OCI-M2 (cell line): ENCODE data around the gene VOPP1.
"Not testable (repeated sequence)": the region's sequence is repeated elsewhere in the genome, so short reads cannot be mapped to it uniquely, and the experiment has no call there.

Experiments
- DNase-seq: peaks from one replicate; lab custom pipeline; 2025; ENCODE audit not compliant: unreplicated experiment; lab: John Stamatoyannopoulos, UW

The VOPP1 gene

DNA sequence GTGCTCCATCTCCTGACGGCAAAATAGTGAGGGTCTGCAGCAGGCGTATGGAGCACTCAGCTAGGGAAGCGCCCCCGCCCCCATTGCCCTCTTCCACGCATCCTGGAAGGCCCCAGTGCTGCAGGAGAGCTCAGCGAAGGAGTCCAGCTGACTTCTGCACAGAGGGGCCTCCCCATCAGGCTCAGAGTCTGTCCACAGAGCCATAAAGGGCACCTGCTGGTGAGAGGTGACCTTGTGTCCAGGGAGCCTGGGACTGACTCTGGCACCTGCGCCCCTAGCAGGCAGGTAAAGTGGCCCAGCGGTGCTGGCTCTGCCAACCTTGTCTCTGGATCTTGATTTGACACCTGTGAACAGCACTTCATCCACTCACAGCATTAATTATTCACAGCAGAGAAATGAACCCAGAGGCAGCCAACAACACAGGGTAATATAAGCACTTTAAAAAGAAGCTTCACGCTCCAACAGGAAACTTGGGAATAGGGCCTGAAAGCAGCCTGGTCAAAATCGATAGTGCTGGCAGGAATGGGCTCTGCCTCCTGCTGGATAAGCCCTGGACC lies 59.6 kb downstream of the VOPP1 start:
- no peak for DNase-seq

DNA sequence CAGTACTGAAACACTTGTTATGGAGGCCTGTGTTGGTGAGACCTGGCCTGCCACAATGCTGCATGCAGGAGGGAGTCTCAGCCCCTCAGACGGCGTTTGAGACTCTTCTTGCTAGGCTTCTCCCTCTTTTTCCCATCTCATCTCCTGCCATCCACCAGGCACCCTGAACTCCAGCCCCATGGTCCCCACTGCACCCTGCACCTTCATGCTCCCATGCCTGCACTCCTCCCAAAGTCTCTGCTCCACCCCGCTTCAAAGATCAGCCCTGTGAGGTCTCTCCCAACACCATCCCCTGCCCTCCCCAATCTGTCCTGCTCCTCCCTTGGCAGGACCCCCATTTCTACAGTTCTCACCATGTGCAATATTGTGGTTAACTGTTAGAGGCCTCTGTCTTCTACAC lies 61.7 kb downstream of the VOPP1 start:
- DNase-seq, result no peak

DNA sequence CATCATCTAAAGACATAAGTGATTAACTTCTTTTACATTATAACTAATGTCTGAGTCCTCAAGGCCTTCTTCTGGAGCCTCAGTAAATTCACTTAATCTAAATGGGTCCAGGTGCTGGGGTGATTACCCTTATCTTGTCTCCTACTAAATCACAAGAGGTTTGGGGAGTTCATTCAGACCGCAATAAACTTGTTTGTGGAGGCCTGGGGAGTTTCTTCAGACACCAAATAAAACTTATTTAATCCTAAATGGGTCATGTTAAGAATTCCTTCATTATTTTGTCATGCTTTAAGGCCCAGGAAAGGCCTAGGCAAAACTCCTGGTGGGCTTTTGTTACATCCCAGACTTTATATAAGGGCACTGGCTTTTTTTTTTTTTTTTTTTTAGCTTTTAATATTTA lies 62.1 kb downstream of the VOPP1 start:
- not testable (repeated sequence) for DNase-seq

DNA sequence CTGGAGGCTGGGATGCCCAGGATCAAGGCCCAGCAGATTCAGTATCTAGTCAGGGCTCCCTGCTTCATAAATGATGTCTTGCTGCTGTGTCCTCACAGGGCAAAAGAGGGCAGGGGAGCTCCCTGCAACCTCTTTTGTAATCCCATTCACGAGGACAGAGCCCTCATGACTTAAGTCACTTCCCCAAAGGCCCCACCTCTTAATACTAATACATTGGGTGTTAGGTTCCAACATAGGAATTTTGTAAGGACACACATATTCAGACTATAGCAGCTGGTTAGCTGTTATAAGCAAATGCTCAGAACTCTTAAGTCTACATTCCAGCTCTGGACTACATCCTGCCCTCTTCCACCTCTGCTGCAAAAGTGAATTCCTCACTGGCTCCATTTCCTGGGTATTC lies 63.0 kb downstream of the VOPP1 start:
- no peak for DNase-seq

DNA sequence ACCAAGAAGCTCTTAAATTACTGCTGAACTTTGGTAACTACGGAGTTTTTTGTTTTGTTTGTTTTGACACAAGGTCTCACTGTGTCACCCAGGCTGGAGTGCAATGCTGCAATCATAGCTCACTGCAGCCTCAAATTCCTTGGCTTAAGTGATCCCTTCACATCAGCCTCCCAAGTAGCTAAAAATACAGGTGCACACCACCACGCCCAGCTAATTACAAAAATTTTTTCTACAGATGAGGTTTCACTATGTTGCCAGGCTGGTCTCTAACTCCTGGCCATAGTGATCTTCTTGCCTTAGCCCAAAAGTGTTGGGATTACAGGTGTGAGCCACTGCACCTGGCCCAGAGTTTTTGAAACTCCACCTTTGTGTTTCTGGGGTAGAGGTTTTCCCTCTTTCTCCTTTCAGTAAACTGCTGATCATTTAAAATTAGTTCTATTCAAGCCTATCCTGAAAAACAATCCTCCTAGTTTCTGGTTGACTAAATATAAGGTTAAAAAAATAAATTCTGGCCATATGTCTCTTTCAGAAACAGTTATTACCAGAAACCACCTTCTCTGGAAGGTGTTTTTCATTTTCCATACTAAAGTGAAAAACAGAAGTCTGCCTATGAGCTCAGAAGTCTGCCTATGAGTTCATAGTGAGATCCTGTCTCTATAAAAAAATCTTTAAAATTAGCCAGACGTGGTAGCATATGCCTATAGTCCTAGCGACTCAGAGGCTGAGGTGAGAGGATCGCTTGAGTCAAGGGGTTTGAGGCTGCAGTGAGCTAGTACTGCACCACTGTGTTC lies 63.9 kb downstream of the VOPP1 start:
- DNase-seq, result no peak

DNA sequence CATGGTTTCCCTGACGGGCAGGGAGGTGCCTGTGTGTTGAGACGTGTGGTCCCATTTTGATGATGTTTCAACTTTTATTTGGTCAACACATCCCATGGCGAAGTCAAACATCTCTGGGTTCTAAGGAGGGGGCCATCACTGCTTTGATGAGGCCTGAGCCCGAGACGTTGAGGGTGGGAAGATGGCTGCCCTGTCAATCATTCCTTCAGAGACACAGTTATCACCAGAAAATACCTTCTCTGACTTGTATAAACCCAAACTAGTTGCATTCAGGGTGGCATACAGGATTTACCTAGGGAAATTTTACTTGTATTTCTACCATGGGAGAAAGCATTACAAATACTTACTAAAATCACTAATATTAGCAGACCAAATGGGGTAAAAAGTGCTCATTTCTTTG lies 64.6 kb downstream of the VOPP1 start:
- no peak for DNase-seq

DNA sequence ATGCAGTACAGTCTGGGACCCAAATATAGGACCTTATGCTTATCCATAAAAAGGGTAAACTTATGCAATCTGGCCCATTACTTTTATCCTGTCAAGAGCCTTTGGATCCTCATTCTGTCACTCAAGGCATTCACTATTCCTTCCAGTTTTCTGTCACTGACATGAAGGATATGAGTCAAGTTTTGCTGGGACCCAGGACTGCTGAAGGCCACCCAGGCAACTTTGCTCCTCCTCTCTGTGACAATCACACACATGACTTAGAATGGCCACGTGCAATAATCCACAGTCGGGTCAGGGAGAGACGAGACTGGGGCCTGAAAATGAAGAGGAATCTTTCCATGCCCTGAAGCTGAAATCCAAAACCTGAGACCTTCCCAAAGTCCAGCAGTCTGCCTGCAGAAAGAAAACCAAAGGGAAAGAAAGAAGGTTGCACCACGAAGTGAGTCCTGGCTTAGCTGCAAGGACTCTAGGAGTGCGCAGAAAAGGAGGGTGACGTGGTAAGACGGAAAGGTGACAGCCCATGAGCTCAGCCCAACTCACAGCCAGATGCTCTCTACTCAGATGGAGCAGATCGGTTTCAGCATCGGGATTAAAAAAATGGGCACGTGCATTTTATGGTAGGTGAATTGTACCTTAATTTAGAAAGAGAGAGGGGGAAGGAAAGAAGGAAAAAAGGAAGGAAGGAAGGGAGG lies 67.2 kb downstream of the VOPP1 start:
- no peak for DNase-seq

DNA sequence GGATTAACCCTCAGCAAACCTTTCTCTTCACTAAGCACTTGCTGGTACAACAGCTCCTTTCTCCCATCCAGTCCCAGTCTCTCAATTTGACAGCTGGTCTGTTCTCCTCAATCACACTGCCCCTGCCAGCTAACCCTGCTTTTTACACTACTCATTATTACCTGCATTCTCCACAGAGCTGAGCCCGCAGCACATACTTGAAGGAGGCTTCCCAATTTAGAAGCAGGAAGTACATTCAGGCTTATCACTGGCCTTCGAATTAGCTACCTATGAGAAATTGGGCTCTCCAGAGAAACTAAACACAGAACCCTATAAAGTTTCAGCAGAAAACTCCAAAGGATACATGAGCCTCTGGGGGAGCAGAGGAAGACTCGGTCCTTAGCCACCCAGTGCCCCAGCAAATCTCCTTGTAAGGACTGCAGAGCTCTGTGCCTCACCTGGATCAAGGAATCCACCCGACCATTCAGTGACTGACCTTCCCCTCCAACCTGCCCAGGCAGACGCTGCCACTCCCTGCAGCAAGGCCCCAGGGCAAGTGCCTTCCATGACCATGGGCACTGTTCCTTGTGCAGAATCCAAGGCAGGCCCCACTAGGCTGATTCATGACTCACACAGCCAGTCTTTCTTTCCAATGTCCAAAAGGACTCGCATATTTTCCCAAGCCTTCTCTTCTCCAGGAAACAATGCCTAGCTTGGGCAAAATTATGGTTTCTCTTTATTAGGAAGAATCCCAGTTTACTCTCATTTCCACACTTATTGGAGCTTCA lies 68.0 kb downstream of the VOPP1 start:
- DNase-seq, result no peak

DNA sequence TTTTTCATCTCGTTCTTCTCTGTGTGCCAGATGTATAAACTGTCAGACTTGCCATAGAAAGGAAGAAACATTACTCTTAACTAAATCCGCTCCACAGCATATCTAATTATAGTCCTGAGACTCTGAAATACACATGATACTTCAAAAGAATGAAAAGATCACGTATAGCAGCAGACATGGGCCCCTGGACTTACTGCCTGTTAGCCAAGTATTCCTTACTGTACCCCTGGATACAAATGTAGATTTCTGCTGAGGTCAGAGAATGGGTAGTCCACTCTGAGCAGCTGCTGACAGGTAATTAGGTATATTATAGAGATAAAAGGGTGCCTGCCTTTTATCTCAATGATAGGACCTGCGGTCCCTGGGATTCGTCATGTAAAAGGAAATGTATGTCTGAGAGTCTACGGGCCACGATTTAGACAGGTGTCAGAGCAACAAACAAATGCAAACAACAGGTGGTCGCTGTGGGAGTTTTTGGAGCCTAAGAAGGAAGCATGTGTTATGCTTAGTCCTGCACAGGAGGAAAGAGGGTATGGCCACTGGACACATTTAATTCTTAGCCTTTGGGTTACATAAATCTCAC lies 69.4 kb downstream of the VOPP1 start:
- no peak for DNase-seq

DNA sequence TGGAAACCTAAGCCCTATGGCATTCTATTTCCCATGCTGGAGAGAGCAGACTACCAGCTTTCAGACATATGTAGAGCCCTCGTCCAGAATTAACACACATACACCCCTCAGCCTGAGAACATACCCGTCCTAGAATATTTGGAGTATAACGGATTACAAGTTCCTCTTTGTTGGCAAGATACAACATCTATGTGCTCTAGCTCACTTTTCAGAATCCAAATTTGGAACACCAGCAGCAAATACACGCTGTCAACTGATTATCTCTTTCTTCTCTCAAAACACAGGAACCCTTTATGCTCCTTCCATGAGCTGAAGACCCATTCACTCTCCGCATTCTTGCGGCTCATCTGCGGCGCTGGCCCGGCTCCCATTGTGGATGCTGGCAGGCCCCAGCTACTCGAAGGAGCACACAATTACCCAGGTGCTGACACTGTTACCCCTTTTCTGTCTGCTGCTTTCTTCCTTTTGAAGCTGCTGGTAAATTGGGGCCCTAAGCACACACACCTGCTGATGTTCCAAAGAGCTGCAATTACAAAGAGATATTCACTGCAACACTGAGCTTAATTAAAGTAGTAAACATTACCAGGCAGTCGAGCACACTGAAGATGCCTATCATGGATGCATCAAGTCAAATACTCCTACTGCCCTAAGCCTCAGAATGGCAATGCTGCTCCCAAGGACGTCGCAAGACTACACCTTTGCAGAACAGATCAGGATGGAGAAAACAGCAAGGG lies 70.0 kb downstream of the VOPP1 start:
- no peak for DNase-seq

DNA sequence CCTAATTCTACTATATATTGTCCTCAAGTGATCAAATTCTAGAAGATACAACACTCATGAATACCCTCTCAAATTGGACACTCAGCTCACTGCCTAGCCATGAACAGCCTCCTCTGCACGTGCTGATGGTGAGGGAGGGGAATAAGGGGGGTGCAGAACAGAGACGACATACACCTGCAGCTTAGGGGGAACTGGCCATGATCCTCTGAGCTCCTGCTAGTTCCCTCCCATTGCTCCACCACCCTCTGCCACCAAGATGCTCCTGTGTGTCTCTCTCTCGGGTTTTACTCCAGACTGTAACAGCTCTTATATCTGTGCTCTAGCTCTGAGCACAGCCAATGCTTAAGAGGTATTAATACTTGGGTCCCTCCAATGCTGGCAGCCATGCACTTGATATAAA lies 70.7 kb downstream of the VOPP1 start:
- no peak for DNase-seq

DNA sequence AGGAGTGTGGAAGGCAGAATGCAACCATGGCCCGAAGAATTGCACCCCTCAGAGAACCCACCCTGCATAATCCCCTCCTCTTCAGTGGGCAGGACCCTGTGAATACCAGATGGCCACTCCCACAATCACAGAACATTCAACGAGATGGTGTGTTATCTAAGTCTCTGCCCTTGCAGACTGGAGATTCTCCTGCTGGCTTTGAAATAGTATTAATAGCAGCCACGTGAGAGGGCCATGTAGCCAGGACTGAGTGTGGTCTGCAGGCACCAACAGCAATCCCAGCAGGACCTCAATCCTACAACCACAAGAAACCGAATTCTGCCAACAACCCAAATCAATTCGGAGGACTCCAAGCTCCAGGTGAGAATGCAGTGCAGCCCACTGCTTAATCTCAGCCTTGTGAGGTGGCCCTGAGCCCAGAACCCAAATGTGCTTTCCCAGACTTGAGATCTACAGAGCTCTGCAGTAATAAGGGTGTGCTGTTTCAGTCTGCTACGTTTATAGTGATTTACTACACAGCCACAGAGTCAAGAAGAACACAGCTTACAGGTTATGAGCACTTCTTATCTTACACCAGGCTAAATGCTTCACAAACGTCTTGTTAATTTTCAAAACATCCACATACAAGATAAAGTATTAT lies 72.1 kb downstream of the VOPP1 start:
- DNase-seq, result no peak

DNA sequence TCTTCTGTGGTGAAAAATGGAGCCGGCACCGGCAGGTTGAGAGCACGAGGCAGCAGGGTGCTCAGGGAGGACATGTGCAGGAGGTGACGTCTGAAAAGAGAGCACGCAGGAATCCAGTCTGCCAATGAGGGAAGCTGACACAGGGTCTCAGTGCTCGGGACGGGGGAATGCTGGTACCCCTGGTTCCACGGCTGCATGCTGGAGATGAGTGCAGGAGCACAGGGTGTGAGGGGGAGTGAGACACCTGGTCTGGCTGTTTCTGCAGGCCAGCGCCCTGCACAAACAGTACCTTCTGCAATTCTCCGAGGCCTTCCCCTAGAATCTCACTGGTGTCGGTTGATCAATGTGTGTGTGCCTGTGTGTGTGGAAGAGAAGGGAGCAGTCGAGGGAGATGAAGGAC lies 72.7 kb downstream of the VOPP1 start:
- DNase-seq, result no peak

DNA sequence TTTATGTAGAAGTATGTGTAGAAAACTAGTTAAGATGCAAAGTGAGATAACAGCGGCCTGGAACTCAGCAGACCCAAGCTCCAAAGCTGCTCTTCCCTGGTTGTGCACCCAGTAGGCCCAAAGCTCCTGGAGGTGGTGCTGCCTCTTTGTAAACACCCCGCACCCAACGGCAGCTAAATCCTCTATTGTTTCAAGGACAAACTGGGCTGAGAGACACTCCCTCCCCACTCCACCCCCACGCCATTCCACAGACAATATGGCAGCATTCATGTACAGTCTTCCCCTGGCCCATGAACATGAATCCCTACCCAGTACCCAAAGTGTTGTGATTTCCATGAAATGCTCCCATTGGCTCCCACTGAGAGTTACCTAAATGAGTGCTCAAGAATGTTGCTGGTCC lies 73.5 kb downstream of the VOPP1 start:
- DNase-seq, result no peak

DNA sequence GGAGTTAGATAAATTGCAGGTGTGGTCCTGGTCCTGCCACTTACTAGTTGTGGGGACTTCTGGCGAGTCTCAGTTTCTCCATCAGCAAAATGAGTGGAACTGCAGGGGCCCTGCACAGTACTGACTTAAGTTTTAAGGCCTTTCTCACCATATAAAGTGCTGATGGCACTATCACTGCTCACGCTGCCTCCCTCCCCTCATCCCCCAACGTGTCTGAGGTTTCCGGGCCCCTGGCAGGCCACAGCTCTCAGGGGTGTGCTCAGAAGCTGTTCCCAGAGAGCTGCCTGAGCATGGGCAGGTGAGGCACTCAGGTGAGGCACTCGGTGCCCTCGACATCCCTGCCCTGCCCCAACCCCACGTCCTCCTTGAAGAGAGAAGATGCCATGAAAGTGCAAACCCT lies 74.2 kb downstream of the VOPP1 start:
- DNase-seq, result no peak

DNA sequence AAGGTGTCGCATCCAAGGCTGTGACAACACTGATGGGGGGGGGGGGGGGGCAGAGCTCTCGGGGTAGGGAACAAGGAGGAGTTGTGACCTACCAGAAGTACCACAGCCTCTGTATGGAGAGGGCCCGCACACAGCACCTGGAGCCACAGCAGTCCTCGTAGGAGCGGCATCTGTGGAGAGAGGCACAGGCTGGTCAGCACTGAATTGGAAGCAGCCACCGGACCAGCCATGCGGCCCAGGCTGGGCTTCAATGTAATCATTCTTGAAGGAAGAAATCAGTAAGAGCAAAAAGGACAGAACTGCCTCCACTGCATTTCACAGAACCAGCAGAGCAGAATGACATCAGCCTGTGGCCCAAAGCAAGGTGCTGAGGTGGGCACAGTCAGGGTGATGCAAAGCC lies 74.8 kb downstream of the VOPP1 start:
- no peak for DNase-seq

DNA sequence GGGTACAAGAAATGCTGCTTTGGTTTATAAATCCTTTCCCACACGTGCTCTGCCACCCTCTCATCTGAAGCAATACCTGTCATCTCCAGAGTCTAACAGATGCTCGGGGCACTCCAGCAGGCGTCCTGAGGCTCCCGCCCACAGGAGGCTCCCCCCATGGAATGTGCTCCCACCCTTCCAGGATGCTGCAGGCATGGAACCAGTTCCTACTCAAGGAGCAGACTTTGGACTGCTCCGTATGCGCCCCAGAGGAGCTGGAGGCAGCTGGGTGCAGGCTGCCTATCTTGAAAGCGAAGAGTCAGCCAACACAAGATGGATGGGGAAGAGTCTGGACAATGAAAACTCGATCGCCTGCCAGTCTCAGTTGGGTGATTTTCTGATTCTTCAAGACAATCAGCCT lies 75.4 kb downstream of the VOPP1 start:
- no peak for DNase-seq

DNA sequence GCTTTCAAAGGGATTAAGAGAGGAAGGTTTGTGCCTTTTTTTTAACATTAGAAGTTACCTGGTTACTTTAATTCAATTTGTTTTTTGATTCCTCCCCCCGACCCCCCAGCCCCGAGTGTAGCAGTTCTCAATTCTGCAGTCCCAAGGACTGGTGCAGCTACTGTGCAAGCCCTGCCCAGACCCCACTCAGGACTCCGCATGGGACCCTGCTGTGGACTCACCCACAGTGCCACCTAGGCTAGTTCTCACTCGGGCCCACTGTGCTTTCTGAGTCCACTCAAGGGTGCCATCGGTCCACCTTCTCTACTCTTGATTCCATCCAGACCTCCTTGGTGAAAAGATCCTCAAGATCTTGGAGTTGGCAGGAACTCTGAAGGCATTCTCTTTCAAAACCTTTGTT lies 77.4 kb downstream of the VOPP1 start:
- no peak for DNase-seq

DNA sequence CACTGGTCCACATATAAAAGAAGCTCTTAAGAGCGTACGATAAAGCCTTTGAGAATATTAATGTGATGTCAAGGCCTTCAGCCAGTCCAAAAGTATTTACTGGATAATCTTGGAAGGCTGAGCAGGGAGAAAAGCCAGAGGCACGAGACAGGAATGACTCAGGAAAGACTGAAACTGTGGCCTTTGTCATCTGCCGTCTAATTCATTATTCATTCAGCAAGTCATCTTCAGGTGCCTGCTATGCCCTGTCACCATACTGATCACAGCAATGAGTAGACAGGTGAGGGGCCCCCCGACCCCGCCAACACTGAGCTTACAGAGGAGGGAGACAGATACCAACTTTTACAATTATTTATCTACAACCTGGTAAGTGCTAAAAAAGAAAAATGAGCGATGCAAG lies 78.9 kb downstream of the VOPP1 start:
- DNase-seq, result no peak

DNA sequence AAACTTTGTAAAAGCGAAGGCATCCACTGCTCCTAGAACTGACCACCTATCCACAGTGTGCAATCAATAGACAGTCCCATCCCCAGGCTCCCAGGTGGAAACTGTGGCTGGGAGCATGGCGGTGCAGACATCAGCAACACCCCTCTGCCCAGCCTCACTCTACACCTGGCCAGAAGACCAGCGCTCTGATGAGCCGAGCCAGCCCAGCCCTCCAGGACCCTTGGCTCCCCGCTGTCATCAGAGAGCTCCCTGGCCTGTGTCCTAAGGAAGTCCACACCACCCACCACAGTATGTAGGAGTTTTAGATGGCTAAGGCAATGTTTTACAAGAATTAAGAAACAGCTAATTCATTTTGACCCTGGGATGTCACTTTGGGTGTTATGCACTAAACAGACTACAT lies 81.0 kb downstream of the VOPP1 start:
- no peak for DNase-seq
